Heart right ventricle (tissue), 16 donors: Measurements from ENCODE around the gene FARSB. TPM values are rescaled to one million over a fixed set of nuclear protein-coding genes. Genes with fewer than 3 reads are reported as not detected.

Experiments used
- ATAC-seq, 8 donors: fragments of 200-7000 bp; cut with Tn5 transposase; one replicate each; pipeline ENCODE4 v1.9.1; 2020; ENCODE audit warnings: mild to moderate bottlenecking in 8 of 8, moderate library complexity in 8 of 8, moderate number of reproducible peaks in 1 of 8
- DNase-seq, 2 donors: peaks; one replicate each; pipeline ENCODE4 v3.0.0-alpha.2; 2020
- H3K27ac ChIP-seq, 10 donors: fragments of 200-600 bp; sonication (generic) in 2 of 10; one replicate each; pipeline versions ENCODE4 v1.5.0 to v1.8.0; 2020 to 2022; ENCODE audit warnings: mild to moderate bottlenecking in 3 of 10
- H3K27me3 ChIP-seq, 7 donors: fragments of 200-600 bp; one replicate each; pipeline ENCODE4 v1.8.0; 2021 to 2022; ENCODE audit warnings: mild to moderate bottlenecking in 2 of 7
- H3K36me3 ChIP-seq, 9 donors: fragments of 200-600 bp; sonication (generic) in 1 of 9; one replicate each; pipeline versions ENCODE4 v1.5.0 to v1.8.0; 2020 to 2022; ENCODE audit warnings: mild to moderate bottlenecking in 2 of 9
- H3K4me1 ChIP-seq, 9 donors: fragments of 200-600 bp; sonication (generic) in 1 of 9; one replicate each; pipeline versions ENCODE4 v1.5.0 to v1.8.0; 2020 to 2022; ENCODE audit warnings: mild to moderate bottlenecking in 4 of 9
- H3K4me3 ChIP-seq, 10 donors: fragments of 200-600 bp; sonication (generic) in 2 of 10; one replicate each; pipeline versions ENCODE4 v1.5.0 to v1.8.0; 2020 to 2022; ENCODE audit warnings: mild to moderate bottlenecking in 7 of 10, moderate library complexity in 2 of 10
- H3K9me3 ChIP-seq, 11 donors: fragments of 200-600 bp in 10 of 11; sonication (generic) in 2 of 11; one replicate each; pipeline versions ENCODE4 v1.5.0 to v1.8.0; 2013 to 2022; ENCODE audit warnings: mild to moderate bottlenecking in 2 of 11, control low read depth in 1 of 11, moderate library complexity in 1 of 11
- CTCF ChIP-seq, 9 donors: fragments of 200-600 bp; sonication (generic) in 2 of 9; IDR thresholded peaks; one replicate each; pipeline versions ENCODE4 v1.5.0 to v1.8.0; 2021 to 2022; ENCODE audit warnings: antibody characterized with exemption in 9 of 9, mild to moderate bottlenecking in 5 of 9, moderate library complexity in 1 of 9
- WGBS, 2 donors: extraction: QIAGEN DNeasy Blood & Tissue Kit; methylation state at CpG; one replicate each; pipeline ENCODE4 v1.1.7; 2013; ENCODE audit warnings: inconsistent platforms in 1 of 2; 5-methylcytosine and 5-hydroxymethylcytosine counted together
- intact Hi-C, 10 donors: fragments of 100-400 bp; cut with DNase I; formaldehyde crosslinking; loops; one replicate each; pipeline versions ENCODE4 v1.11.1 to v1.14.2; 2022
- polyA plus RNA-seq, 2 donors: library from polyadenylated mRNA; stranded (reverse); fragments of 200-250 nt; gene quantifications; one replicate each; pipeline ENCODE4 v1.2.3, GENCODE V29; 2013
- total RNA-seq, 10 donors: library from RNA; stranded (reverse); fragmentation: NEBNext Ultra II Directional in 3 of 10; extraction: Animal tissue kit (Norgen Biotek cat#: 25700) in 3 of 10; gene quantifications; one replicate each; pipeline versions ENCODE4 v1.2.1 to v1.2.4, GENCODE V29; 2021 to 2023
- donor health status: Arrhythmogenic right ventricular cardiomyopathy.
- donor health status: ischemic (EF 13 %, LVEDD 7.1; RV severe dilation, severe dysfunction).
- donor health status: healthy with polysubstance abuse.
- donor health status: DM: no; HTN: yes; CAD: no.
- donor health status: DM: no; HTN: no; CAD: no.
- donor health status: ischemic (EF 25% LVEDD 6.9; RV normal size, moderate dysfunction).
- donor health status: ischemic (EF 25% LVEDD 5.7; RV mildly dilated, moderate dysfunction).
- donor health status: healthy.
- donor health status: DM: yes; HTN: yes; CAD: no.
- donor health status: Ischemic cardiomyopathy.
- donor health status: ischemic (EF 35%, LVEDD 5.7; RV mildly dilated, moderate dysfunction).
- donor health status: nonischemic (EF 11% LVEDD 7.7; RV severe dilation, severe dysfunction).
- donor health status: DM: yes; HTN: yes; CAD: no.
- donor health status: PGD.
- donor health status: ischemic (EF 29% LVEDD 5.4; RV normal size, mild dysfunction).
- donor health status: nonischemic (EF 23%, LVEDD 6.1; RV moderate dilation, normal function).

The FARSB gene
- total and polyA plus RNA-seq, 12 donors, result 12.1 to 26.6 (median 20.5) TPM

DNA sequence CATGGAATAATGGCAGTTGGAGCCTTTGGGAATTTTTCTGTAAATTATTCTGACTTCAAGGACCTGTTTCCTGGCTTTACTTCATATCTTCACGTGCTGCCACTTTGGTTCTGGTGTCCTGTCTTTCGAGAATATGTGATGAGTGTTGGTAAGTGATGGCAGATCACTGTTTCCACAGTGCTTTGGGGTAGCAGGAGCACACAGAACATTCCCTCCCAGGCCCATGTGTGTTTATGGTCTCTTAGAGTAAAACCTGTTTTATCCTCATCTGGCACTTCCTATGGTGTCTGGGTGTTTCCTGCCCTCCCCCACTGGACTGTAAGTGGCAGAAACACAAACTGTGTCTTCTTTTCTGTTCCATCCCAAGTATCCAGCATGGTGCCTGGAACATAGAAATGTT is 33.4 kb upstream of the FARSB start:
- H3K4me3 ChIP-seq, result no peak overlapping the region
- H3K4me1 ChIP-seq, result peaks cover 0 to 13% (median 0%) of the 10 kb centered on the region in 9 donors
- no peaks in the 10 kb centered on the region for H3K9me3 ChIP-seq
- ATAC-seq (peak in 4 of 8 donors; percentile 20 to 89 (median 52)), DNase-seq (no peak)
- WGBS, 2 donors, result 28 to 29% methylated on average over 2 of the region's 2 CpGs
- intact Hi-C loops, result no loop called here
- H3K27me3 ChIP-seq, result no peaks in the 10 kb centered on the region
- H3K27ac ChIP-seq, result no peak overlapping the region
- no peaks in the 10 kb centered on the region for H3K36me3 ChIP-seq
- TF ChIP-seq CTCF (IDR thresholded peaks at IDR 0.05), result no peak

- DNase-seq, result no peak
- no peaks in the 10 kb centered on the region for H3K27me3 ChIP-seq
- WGBS, 2 donors, result 62 to 69% methylated on average over 2 of the region's 2 CpGs
- TF ChIP-seq CTCF (IDR thresholded peaks at IDR 0.05), result no peak
- no peaks in the 10 kb centered on the region for H3K36me3 ChIP-seq
- intact Hi-C loops, result no loop called here
- ATAC-seq, result no peak
- peaks cover 0 to 13% (median 0%) of the 10 kb centered on the region in 9 donors for H3K4me1 ChIP-seq
- H3K9me3 ChIP-seq, result no peaks in the 10 kb centered on the region
- no peak overlapping the region for H3K27ac ChIP-seq
- no peak overlapping the region for H3K4me3 ChIP-seq
Observed at GRCh38 chr2:222688917-222689316, 33.0 kb upstream of the FARSB start.

- no peak for DNase-seq
- peaks cover 0 to 13% (median 0%) of the 10 kb centered on the region in 9 donors for H3K4me1 ChIP-seq
- ATAC-seq, result no peak
- H3K27me3 ChIP-seq, result no peaks in the 10 kb centered on the region
- no peaks in the 10 kb centered on the region for H3K36me3 ChIP-seq
- no peak overlapping the region for H3K27ac ChIP-seq
- no peaks in the 10 kb centered on the region for H3K9me3 ChIP-seq
- H3K4me3 ChIP-seq, result no peak overlapping the region
- TF ChIP-seq CTCF (IDR thresholded peaks at IDR 0.05), result no peak
- 79 to 80% methylated on average over 5 of the region's 5 CpGs for WGBS, 2 donors
- intact Hi-C loops, result no loop called here
Observed at GRCh38 chr2:222686086-222686750, 30.3 kb upstream of the FARSB start.

DNA sequence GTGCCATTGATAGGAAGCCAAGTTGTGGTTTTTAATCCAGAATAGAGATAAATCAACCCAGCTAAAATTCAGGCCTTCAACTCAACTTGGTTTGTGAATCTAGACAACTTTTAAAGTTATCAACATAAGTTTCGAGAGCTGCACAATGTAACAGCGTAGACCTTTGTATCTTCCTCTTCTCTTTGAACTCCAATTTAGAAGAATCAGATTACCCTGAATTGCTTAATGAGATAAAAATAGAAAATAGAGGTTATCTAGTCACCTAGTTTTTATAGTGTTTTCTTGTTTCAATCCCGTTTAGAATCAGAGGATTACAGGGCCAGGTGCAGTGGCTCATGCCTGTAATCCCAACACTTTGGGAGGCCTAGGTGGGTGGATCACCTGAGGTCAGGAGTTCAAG is 27.9 kb upstream of the FARSB start:
- H3K27me3 ChIP-seq, result peaks cover 0 to 9% (median 3%) of the 10 kb centered on the region in 7 donors
- no peaks in the 10 kb centered on the region for H3K36me3 ChIP-seq
- no peaks in the 10 kb centered on the region for H3K4me1 ChIP-seq
- ATAC-seq (no peak), DNase-seq (no peak)
- intact Hi-C loops, result no loop called here
- TF ChIP-seq CTCF (IDR thresholded peaks at IDR 0.05), result no peak
- H3K4me3 ChIP-seq, result no peak overlapping the region
- no peaks in the 10 kb centered on the region for H3K9me3 ChIP-seq
- WGBS, 2 donors, result 70 to 75% methylated on average over 3 of the region's 3 CpGs
- H3K27ac ChIP-seq, result no peak overlapping the region
